Smooth muscle cell (in vitro differentiated cells): ENCODE data around the gene MGAT4B. TPM values are rescaled to one million over a fixed set of nuclear protein-coding genes. Genes with fewer than 3 reads are reported as not detected.

ENCODE experiments used
- DNase-seq: peaks from one replicate; lab custom pipeline; 2025; ENCODE audit not compliant: unreplicated experiment; lab: John Stamatoyannopoulos, UW
- H2AFZ ChIP-seq: fragments of 200-600 bp; sonication (generic); 2 replicates; pipeline ENCODE4 v1.6.0; 2016; ENCODE audit warnings: antibody characterized with exemption, low read depth, mild to moderate bottlenecking
- H3F3A ChIP-seq: fragments of 200-600 bp; sonication (generic); 2 replicates; pipeline ENCODE4 v1.6.0; 2017; ENCODE audit warnings: antibody characterized with exemption, low read depth
- H3K27ac ChIP-seq: fragments of 200-600 bp; sonication (generic); 2 replicates; pipeline ENCODE4 v1.5.1; 2016; ENCODE audit warnings: low read depth, mild to moderate bottlenecking
- H3K27me3 ChIP-seq: fragments of 200-600 bp; sonication (generic); 2 replicates; pipeline ENCODE4 v1.6.1; 2016; ENCODE audit warnings: low read depth, mild to moderate bottlenecking
- H3K36me3 ChIP-seq: fragments of 200-600 bp; sonication (generic); 2 replicates; pipeline ENCODE4 v1.5.1; 2016; ENCODE audit warnings: low read depth
- H3K4me1 ChIP-seq: fragments of 200-600 bp; sonication (generic); 2 replicates; pipeline ENCODE4 v1.5.1; 2016; ENCODE audit warnings: low read depth
- H3K4me2 ChIP-seq: fragments of 200-600 bp; sonication (generic); 2 replicates; pipeline ENCODE4 v1.6.0; 2016; ENCODE audit warnings: mild to moderate bottlenecking
- H3K4me3 ChIP-seq: fragments of 200-600 bp; sonication (generic); 2 replicates; pipeline ENCODE4 v1.5.1; 2016; ENCODE audit warnings: mild to moderate bottlenecking
- H3K79me2 ChIP-seq: fragments of 200-600 bp; sonication (generic); 2 replicates; pipeline ENCODE4 v1.6.0; 2016; ENCODE audit warnings: low read depth, mild to moderate bottlenecking
- H3K9ac ChIP-seq: fragments of 200-600 bp; sonication (generic); 2 replicates; pipeline ENCODE4 v1.6.0; 2016; ENCODE audit warnings: low read depth
- H3K9me3 ChIP-seq: fragments of 200-600 bp; sonication (generic); replicated peaks from 2 replicates; pipeline ENCODE4 v1.5.1; 2016; ENCODE audit warnings: low read depth
- H4K20me1 ChIP-seq: fragments of 200-600 bp; sonication (generic); 2 replicates; pipeline ENCODE4 v1.6.0; 2016; ENCODE audit warnings: low read depth
- CTCF ChIP-seq: fragments of 200-600 bp; sonication (generic); IDR thresholded peaks from 2 replicates; pipeline ENCODE4 v1.5.1; 2017; ENCODE audit warnings: borderline replicate concordance, mild to moderate bottlenecking, antibody characterized with exemption; ENCODE audit not compliant: insufficient read depth, poor library complexity, severe bottlenecking
- WGBS: methylation state at CpG from one replicate; pipeline ENCODE4 v1.1.7; 2016; ENCODE audit warnings: low lambda C conversion rate; 5-methylcytosine and 5-hydroxymethylcytosine counted together
- polyA plus RNA-seq: library from polyadenylated mRNA; unstranded; fragments of >200 nt; fragmentation: Nextera tagmentation; extraction: Ambion mirVana; gene quantifications from 2 replicates; pipeline ENCODE4 v1.2.1, GENCODE V29; 2016
- total RNA-seq: library from RNA; depleted of rRNA; stranded (reverse); fragments of >200 nt; gene quantifications from 2 replicates; pipeline ENCODE4 v1.2.3, GENCODE V29; 2014

The MGAT4B gene
- total and polyA plus RNA-seq, 2 experiments from 2014 or later = 60.0 to 121 TPM

- H3K27ac ChIP-seq = no peak overlapping the region
- TF ChIP-seq CTCF = no peak
- H3F3A ChIP-seq = no peaks in the 10 kb centered on the region
- no peak overlapping the region for H3K4me2 ChIP-seq
- no peaks in the 10 kb centered on the region for H3K9me3 ChIP-seq
- H3K9ac ChIP-seq = no peak overlapping the region
- H3K27me3 ChIP-seq = no peaks in the 10 kb centered on the region
- no peak overlapping the region for H3K4me3 ChIP-seq
- H2AFZ ChIP-seq = no peak overlapping the region
- no peaks in the 10 kb centered on the region for H3K79me2 ChIP-seq
- WGBS = 95% methylated on average over 9 of the region's 9 CpGs
- no peaks in the 10 kb centered on the region for H3K4me1 ChIP-seq
- DNase-seq = no peak
- H3K36me3 ChIP-seq = no peaks in the 10 kb centered on the region
- peaks cover 3% of the 10 kb centered on the region for H4K20me1 ChIP-seq
Measured at GRCh38 chr5:179783128-179783527, 23.5 kb downstream of the MGAT4B start.

- H3K79me2 ChIP-seq = no peaks in the 10 kb centered on the region
- no peak for TF ChIP-seq CTCF
- peaks cover 3% of the 10 kb centered on the region for H4K20me1 ChIP-seq
- no peaks in the 10 kb centered on the region for H3K4me1 ChIP-seq
- 79% methylated on average over 4 of the region's 4 CpGs for WGBS
- no peaks in the 10 kb centered on the region for H3K36me3 ChIP-seq
- no peak overlapping the region for H3K4me2 ChIP-seq
- H3F3A ChIP-seq = no peaks in the 10 kb centered on the region
- no peaks in the 10 kb centered on the region for H3K27me3 ChIP-seq
- no peak overlapping the region for H3K4me3 ChIP-seq
- no peak overlapping the region for H3K9ac ChIP-seq
- no peak for DNase-seq
- H2AFZ ChIP-seq = no peak overlapping the region
- H3K27ac ChIP-seq = no peak overlapping the region
- no peaks in the 10 kb centered on the region for H3K9me3 ChIP-seq
Measured at GRCh38 chr5:179781846-179782245, 24.8 kb downstream of the MGAT4B start.

GRCh38 chr5:179780362-179780761 lies 26.3 kb downstream of the MGAT4B start:
- Histone ChIP-seq H3K36me3 (no peaks in the 10 kb centered on the region), H3K27ac (no peak overlapping the region), H3K27me3 (no peaks in the 10 kb centered on the region), H3K4me2 (no peak overlapping the region), H3K9me3 (no peaks in the 10 kb centered on the region), H2AFZ (no peak overlapping the region), H3K4me3 (no peak overlapping the region), H4K20me1 (peaks cover 3% of the 10 kb centered on the region), H3K4me1 (no peaks in the 10 kb centered on the region), H3K79me2 (peaks cover 5% of the 10 kb centered on the region), H3K9ac (no peak overlapping the region), H3F3A (no peaks in the 10 kb centered on the region)
- no peak for DNase-seq
- 67% methylated on average over 7 of the region's 7 CpGs for WGBS
- TF ChIP-seq CTCF = no peak

- no peak overlapping the region for H3K4me2 ChIP-seq
- WGBS = 97% methylated on average over 4 of the region's 4 CpGs
- H3K4me1 ChIP-seq = no peaks in the 10 kb centered on the region
- no peaks in the 10 kb centered on the region for H3F3A ChIP-seq
- H3K79me2 ChIP-seq = peaks cover 5% of the 10 kb centered on the region
- no peaks in the 10 kb centered on the region for H3K27me3 ChIP-seq
- no peak overlapping the region for H3K27ac ChIP-seq
- no peak for TF ChIP-seq CTCF
- H3K9me3 ChIP-seq = no peaks in the 10 kb centered on the region
- peaks cover 3% of the 10 kb centered on the region for H3K36me3 ChIP-seq
- H2AFZ ChIP-seq = no peak overlapping the region
- peaks cover 3% of the 10 kb centered on the region for H4K20me1 ChIP-seq
- H3K4me3 ChIP-seq = no peak overlapping the region
- H3K9ac ChIP-seq = no peak overlapping the region
- DNase-seq = no peak
Measured at GRCh38 chr5:179779826-179780225, 26.8 kb downstream of the MGAT4B start.
